ENCODE measurements around the gene ZNF575.

- TF ChIP-seq CTCF (optimal IDR thresholded peaks at IDR 0.05 in 1 of 3, IDR thresholded peaks at IDR 0.05 in 1 of 3, conservative IDR thresholded peaks at IDR 0.05 in 1 of 3; ENCODE audit: extremely low read depth in 1 of 3, insufficient read depth in 2 of 3, low read length in 3 of 3), result no peak
- TF ChIP-seq EZH2 (IDR thresholded peaks at IDR 0.05; ENCODE audit: low read length), result no peak
Measured at GRCh38 chr19:43501661-43502418, 31.1 kb upstream of the ZNF575 start.

All from keratinocyte (primary cell).